Measurements from ENCODE around the gene WRAP53.
A peak's percentile ranks its signal among the peaks of the same experiment; 100 is the strongest.

WRAP53 gene

GRCh38 chr17:7702776-7703175 lies 14.5 kb downstream of the WRAP53 start:
- Histone ChIP-seq H3K4me1 (ENCODE audit: insufficient read depth, low read length, severe bottlenecking) (peaks cover 12% of the 10 kb centered on the region), H3K27ac (ENCODE audit: low read depth, low read length, poor library complexity, severe bottlenecking) (no peak overlapping the region), H3K4me2 (ENCODE audit: low read length) (no peak overlapping the region), H3K4me3 (ENCODE audit: low read depth, low read length, poor library complexity, severe bottlenecking) (no peak overlapping the region), H2AFZ (ENCODE audit: low read length) (no peak overlapping the region), H3K27me3 (ENCODE audit: insufficient read depth, low read length) (peaks cover 11% of the 10 kb centered on the region; the same call in 1 of the 2 replicates), H3K79me2 (ENCODE audit: insufficient read depth, low read length) (no peaks in the 10 kb centered on the region), H3F3A (ENCODE audit: insufficient read depth, low read length) (no peaks in the 10 kb centered on the region), H3K9me2 (ENCODE audit: low read depth, low read length) (no peaks in the 10 kb centered on the region), H3K9ac (ENCODE audit: low read length) (no peak overlapping the region), H4K20me1 (ENCODE audit: insufficient read depth, low read length) (no peaks in the 10 kb centered on the region), H3K36me3 (ENCODE audit: insufficient read depth, low read length) (peaks cover 18% of the 10 kb centered on the region), H3K9me3 (ENCODE audit: low read length) (no peaks in the 10 kb centered on the region)
- TF ChIP-seq EZH2 (IDR thresholded peaks at IDR 0.05; ENCODE audit: borderline replicate concordance, low read length) (no peak), CTCF (IDR thresholded peaks at IDR 0.05; ENCODE audit: low read length) (no peak)

DNA sequence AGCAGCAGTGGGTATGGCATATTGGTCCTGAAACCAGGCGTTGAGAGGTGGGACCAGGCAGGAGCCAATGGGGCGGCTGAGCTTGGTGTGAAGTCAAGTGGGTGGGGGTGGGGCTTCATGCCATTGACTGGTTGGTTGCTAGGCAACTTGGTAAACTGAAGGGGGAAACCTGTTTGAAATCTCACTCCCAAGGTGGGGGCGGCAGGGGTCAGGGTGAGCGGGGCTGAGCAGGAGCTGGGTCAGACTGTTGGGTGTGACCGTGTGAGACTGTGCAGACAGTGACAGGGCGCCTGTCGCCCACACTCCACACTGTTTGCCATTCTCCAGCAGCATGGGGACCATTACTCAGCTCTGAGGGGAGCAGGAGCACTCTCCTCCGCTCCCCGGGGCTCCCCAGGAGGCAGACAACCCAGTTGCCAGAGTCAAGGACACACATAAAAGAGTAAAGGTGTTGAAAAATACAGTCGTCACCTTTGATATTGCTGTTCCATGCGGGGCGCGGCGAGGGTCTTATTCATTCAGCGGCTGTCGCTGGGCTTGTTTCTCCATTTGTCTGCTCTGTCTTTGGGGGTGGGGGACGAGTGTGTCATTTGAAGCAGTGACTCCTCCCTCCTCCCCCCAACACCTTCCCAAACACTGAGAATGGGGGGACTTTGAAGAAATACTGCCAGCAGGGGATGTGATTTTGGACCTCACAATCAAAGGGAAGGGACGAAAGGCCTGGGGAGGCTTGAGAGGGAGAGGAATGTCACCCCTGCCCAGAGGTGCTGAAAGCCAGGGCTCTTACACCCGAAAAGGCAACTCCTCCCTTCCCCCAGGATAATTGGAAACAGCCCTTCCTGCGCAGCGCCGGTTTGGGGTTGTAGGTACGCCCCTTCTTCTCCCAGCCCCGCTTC lies 15.6 kb downstream of the WRAP53 start:
- no peaks in the 10 kb centered on the region for H3K9me2 ChIP-seq (ENCODE audit: low read depth, low read length)
- H3K4me1 ChIP-seq (ENCODE audit: insufficient read depth, low read length, severe bottlenecking), result peaks cover 12% of the 10 kb centered on the region
- no peak overlapping the region for H3K4me3 ChIP-seq (ENCODE audit: low read depth, low read length, poor library complexity, severe bottlenecking)
- peaks cover 18% of the 10 kb centered on the region for H3K36me3 ChIP-seq (ENCODE audit: insufficient read depth, low read length)
- H3K4me2 ChIP-seq (ENCODE audit: low read length), result no peak overlapping the region
- no peaks in the 10 kb centered on the region for H3K79me2 ChIP-seq (ENCODE audit: insufficient read depth, low read length)
- H2AFZ ChIP-seq (ENCODE audit: low read length), result no peak overlapping the region
- H3K9me3 ChIP-seq (ENCODE audit: low read length), result no peaks in the 10 kb centered on the region
- H3F3A ChIP-seq (ENCODE audit: insufficient read depth, low read length), result no peaks in the 10 kb centered on the region
- peaks cover 11% of the 10 kb centered on the region; the same call in 1 of the 2 replicates for H3K27me3 ChIP-seq (ENCODE audit: insufficient read depth, low read length)
- no peak overlapping the region for H3K27ac ChIP-seq (ENCODE audit: low read depth, low read length, poor library complexity, severe bottlenecking)
- no peaks in the 10 kb centered on the region for H4K20me1 ChIP-seq (ENCODE audit: insufficient read depth, low read length)
- no peak overlapping the region for H3K9ac ChIP-seq (ENCODE audit: low read length)
- TF ChIP-seq CTCF (IDR thresholded peaks at IDR 0.05; ENCODE audit: low read length), result no peak
- TF ChIP-seq EZH2 (IDR thresholded peaks at IDR 0.05; ENCODE audit: borderline replicate concordance, low read length), result no peak

- Histone ChIP-seq H3K4me3 (ENCODE audit: low read depth, low read length, poor library complexity, severe bottlenecking) (peak within 1 kb of the TSS; percentile 5), H3K9me3 (ENCODE audit: low read length) (no peaks in the 10 kb centered on the region), H3F3A (ENCODE audit: insufficient read depth, low read length) (no peaks in the 10 kb centered on the region), H4K20me1 (ENCODE audit: insufficient read depth, low read length) (no peaks in the 10 kb centered on the region), H3K9ac (ENCODE audit: low read length) (no peak within 1 kb of the TSS), H3K4me2 (ENCODE audit: low read length) (peak within 1 kb of the TSS; percentile 33), H3K27me3 (ENCODE audit: insufficient read depth, low read length) (peaks cover 11% of the 10 kb centered on the region; the same call in 1 of the 2 replicates), H3K27ac (ENCODE audit: low read depth, low read length, poor library complexity, severe bottlenecking) (no peak within 1 kb of the TSS), H3K4me1 (ENCODE audit: insufficient read depth, low read length, severe bottlenecking) (peaks cover 12% of the 10 kb centered on the region), H3K36me3 (ENCODE audit: insufficient read depth, low read length) (peaks cover 18% of the 10 kb centered on the region), H2AFZ (ENCODE audit: low read length) (no peak within 1 kb of the TSS), H3K9me2 (ENCODE audit: low read depth, low read length) (no peaks in the 10 kb centered on the region), H3K79me2 (ENCODE audit: insufficient read depth, low read length) (no peaks in the 10 kb centered on the region)
- TF ChIP-seq EZH2 (IDR thresholded peaks at IDR 0.05; ENCODE audit: borderline replicate concordance, low read length), result no peak
- no peak for TF ChIP-seq CTCF (IDR thresholded peaks at IDR 0.05; ENCODE audit: low read length)
These were observed 16.5 kb downstream of the WRAP53 start, which contains the start of gene EFNB3 for GRCh38 chr17:7704601-7705268. Gene EFNB3 (plus strand): TSS chr17:7705202. CDS start chr17:7705599, 397 bp downstream.

Data from OCI-LY1 (cell line).